ENCODE measurements around the gene ACSS1. TPM values are rescaled to one million over a fixed set of nuclear protein-coding genes. Genes with fewer than 3 reads are reported as not detected.

The ACSS1 gene
- total RNA-seq, 1 donor from 2014 or later = 9.9 TPM

DNA sequence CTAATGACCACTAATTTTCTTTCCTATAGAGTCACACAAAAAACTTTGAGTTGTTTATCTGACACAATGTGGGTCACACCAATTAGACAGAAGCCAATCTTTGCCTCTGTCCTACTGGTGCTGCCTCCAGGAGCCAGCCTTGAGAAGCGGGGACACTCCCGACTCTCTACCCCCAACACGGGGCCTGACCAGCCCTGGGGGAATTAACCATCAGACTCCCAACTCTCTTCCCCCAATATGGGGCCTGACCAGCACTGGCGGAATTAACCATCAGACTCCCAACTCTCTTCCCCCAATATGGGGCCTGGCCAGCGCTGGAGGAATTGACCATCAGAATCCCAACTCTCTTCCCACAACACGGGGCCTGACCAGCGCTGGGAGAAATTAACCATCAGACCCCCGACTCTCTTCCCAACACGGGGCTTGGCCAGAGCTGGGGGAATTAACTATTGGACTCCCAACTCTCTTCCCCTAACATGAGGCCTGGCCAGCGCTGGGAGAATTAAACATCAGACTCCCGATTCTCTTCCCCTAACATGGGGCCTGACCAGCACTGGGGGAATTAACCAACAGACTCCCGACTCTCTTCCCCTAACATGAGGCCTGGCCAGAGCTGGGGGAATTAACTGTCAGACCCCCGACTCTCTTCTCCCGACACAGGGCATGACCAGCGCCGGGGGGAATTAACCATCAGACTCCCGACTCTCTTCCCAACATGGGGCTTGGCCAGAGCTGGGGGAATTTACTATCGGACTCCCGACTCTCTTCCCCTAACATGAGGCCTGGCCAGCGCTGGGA, 96.4 kb downstream of the ACSS1 start:
- DNase-seq (ENCODE audit: low spot score) (no peak), ATAC-seq (no peak)

GRCh38 chr20:24960861-24961260, 97.1 kb downstream of the ACSS1 start:
- ATAC-seq (no peak), DNase-seq (ENCODE audit: low spot score) (no peak)

GRCh38 chr20:24960302-24960801, 97.6 kb downstream of the ACSS1 start:
- DNase-seq (ENCODE audit: low spot score) (peak; percentile 42), ATAC-seq (peak; percentile 16)

GRCh38 chr20:24959591-24960301, 98.2 kb downstream of the ACSS1 start:
- ATAC-seq (no peak), DNase-seq (ENCODE audit: low spot score) (peak; percentile 41)

DNA sequence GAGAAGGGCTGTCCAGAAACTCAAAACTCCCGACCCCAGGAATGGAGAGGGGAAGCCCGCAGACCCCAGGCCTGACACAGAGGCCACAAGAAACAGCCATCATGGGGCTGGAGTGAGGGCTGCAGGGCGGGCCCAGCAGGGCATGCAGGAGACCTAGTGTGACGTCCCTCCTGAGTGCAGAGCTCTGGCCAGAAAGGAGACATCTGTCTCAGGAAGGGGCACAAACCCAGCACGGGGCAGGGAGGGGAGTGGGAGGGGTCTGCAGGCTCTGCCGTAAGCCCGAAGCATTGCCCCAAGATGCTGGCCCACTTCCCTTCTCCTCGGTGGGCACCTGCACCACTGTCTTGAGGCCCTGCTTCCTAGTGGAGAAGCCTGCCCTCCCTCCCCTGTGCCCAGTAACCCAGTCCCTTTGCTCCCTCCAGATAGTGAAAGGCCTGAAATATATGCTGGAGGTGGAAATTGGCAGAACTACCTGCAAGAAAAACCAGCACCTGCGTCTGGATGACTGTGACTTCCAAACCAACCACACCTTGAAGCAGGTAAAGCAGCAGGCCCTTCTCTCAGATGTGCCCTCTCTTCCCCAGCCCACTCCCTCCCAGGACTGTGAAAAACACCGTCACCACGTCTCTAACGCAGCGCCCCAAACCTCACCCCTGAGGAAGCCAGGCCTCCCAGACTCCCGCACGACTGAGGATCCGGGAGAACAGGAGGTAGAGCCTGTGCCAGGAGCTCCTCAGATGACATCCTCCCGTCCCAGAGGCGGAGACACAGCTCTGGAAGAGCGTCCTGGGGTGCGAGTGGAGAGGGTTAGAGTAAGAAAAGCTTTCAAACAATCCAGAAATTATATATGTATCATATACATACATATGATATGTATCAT, 99.2 kb downstream of the ACSS1 start:
- ATAC-seq = no peak
- DNase-seq (ENCODE audit: low spot score) = peak; percentile 39

DNA sequence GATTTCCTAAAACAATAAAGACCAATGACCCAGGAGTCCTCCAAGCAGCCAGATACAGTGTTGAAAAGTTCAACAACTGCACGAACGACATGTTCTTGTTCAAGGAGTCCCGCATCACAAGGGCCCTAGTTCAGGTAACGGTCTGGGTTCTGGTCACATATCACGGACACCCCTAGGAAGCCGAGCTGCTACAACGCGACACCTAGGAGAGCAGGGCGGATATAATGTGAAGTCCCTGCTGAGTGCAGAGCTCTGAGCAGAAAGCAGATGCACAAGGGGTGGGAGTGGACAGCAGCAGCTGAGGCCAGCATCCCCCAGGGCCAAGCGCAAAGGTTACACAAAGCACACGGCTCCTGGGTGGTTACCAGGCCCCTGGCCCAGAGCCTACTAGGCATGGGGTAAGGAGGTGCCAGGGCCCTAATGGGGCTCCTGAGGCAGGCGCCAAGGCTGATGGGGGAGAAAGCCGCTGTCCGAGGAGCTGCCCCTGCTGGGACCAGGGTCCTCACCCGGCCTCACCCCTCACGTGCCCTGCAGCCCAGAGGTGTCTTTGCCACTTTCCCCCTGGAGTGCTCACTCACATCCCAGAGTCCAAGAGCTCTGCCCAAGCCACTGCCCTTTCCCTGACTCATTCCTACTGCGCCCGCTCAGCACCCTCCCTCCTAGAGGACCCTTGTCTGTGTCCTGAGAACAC, 100.5 kb downstream of the ACSS1 start:
- DNase-seq (ENCODE audit: low spot score) = peak; percentile 41
- ATAC-seq = no peak

Other genes with a start within 250 kb of the ACSS1 start
- gene CST7, start 108.9 kb downstream of the ACSS1 start, total RNA-seq = 0.38 TPM
- gene APMAP, start 65.4 kb downstream of the ACSS1 start, total RNA-seq = 180 TPM
- gene VSX1, start 24.0 kb upstream of the ACSS1 start, total RNA-seq = 0.18 TPM
- 33.4 TPM for gene ENTPD6, start 137.6 kb upstream of the ACSS1 start, total RNA-seq
- 10.3 TPM for gene PYGB, start 189.9 kb upstream of the ACSS1 start, total RNA-seq